Measurements from ENCODE around the gene SPEM2.

- TF ChIP-seq CTCF (IDR thresholded peaks at IDR 0.05) (no peak), POLR2A (IDR thresholded peaks at IDR 0.05) (no peak)
Observed at GRCh38 chr17:7476951-7477350, 51.5 kb downstream of the SPEM2 start.
